Common myeloid progenitor, CD34-positive (primary cell): Measurements from ENCODE around the gene TTLL10.

Source experiments
- CTCF ChIA-PET: fragments of 350-600 bp; sonication (Branson Sonifier 250); formaldehyde crosslinking; loops from one replicate; lab custom pipeline; 2021; ENCODE audit warnings: antibody characterized with exemption; lab: Charles Lee
- POLR2A ChIA-PET: fragments of 350-600 bp; sonication (Branson Sonifier 250); formaldehyde crosslinking; loops from one replicate; lab custom pipeline; 2021; ENCODE audit warnings: antibody characterized with exemption; lab: Charles Lee
- DNase-seq, 3 donors: peaks; one replicate each; pipeline versions ENCODE4 v3.0.0 to v3.0.0-alpha.2; 2013
- H3K27ac ChIP-seq, 2 experiments: 1 replicate in 1 of 2; 2 replicates in 1 of 2; pipeline ENCODE4 v1.7.0; 2013; ENCODE audit warnings: inconsistent platforms in 2 of 2, low read length in 2 of 2, mild to moderate bottlenecking in 2 of 2, low read depth in 1 of 2, moderate library complexity in 1 of 2; ENCODE audit not compliant: severe bottlenecking in 2 of 2, insufficient read depth in 1 of 2, poor library complexity in 1 of 2
- H3K27me3 ChIP-seq, 5 experiments: replicated peaks in 2 of 5; 1 replicate in 3 of 5; 2 replicates in 2 of 5; pipeline versions ENCODE4 v1.6.1 to v1.7.0; 2013; ENCODE audit warnings: low read length in 4 of 5, mild to moderate bottlenecking in 2 of 5, moderate library complexity in 2 of 5, inconsistent platforms in 1 of 5; ENCODE audit not compliant: insufficient read depth in 5 of 5, control insufficient read depth in 4 of 5
- H3K36me3 ChIP-seq, 4 experiments: 1 replicate in 2 of 4; 2 replicates in 2 of 4; pipeline versions ENCODE4 v1.6.1 to v1.7.0; 2013; ENCODE audit warnings: low read length in 3 of 4, control low read depth in 1 of 4, mild to moderate bottlenecking in 1 of 4; ENCODE audit not compliant: control insufficient read depth in 4 of 4, insufficient read depth in 4 of 4
- H3K4me1 ChIP-seq, 4 experiments: 1 replicate in 3 of 4; 2 replicates in 1 of 4; pipeline versions ENCODE4 v1.6.1 to v1.7.1; 2013; ENCODE audit warnings: low read length in 3 of 4, mild to moderate bottlenecking in 3 of 4, control low read depth in 1 of 4, inconsistent platforms in 1 of 4, moderate library complexity in 1 of 4; ENCODE audit not compliant: control insufficient read depth in 4 of 4, insufficient read depth in 4 of 4; ENCODE audit errors: control extremely low read depth in 1 of 4
- H3K4me3 ChIP-seq, 7 experiments: 1 replicate in 4 of 7; 2 replicates in 3 of 7; pipeline versions ENCODE4 v1.5.1 to v1.7.0; 2013; ENCODE audit warnings: mild to moderate bottlenecking in 7 of 7, low read length in 6 of 7, moderate library complexity in 6 of 7, inconsistent platforms in 2 of 7, low read depth in 2 of 7, control low read depth in 1 of 7; ENCODE audit not compliant: insufficient read depth in 4 of 7, control insufficient read depth in 1 of 7; ENCODE audit errors: extremely low read depth in 1 of 7
- H3K9me3 ChIP-seq, 5 experiments: 1 replicate in 4 of 5; 2 replicates in 1 of 5; pipeline versions ENCODE4 v1.6.1 to v1.7.1; 2013; ENCODE audit warnings: low read length in 4 of 5, mild to moderate bottlenecking in 2 of 5, inconsistent platforms in 1 of 5, low read depth in 1 of 5, moderate library complexity in 1 of 5; ENCODE audit not compliant: control insufficient read depth in 4 of 5, insufficient read depth in 2 of 5; ENCODE audit errors: control extremely low read depth in 1 of 5
- WGBS: methylation state at CpG from one replicate; pipeline ENCODE4 v1.1.5; 2013; ENCODE audit not compliant: insufficient coverage; 5-methylcytosine and 5-hydroxymethylcytosine counted together

Gene TTLL10

GRCh38 chr1:1235016-1235744, 61.5 kb downstream of the TTLL10 start:
- WGBS = 96% methylated on average over 23 of the region's 27 CpGs
- ChIA-PET POLR2A (no interaction called here), CTCF (interaction anchor here (1.3 kb wide), 1 partner anchor 15 kb away, joined by 6 read pairs; no protein-coding TSS in a partner anchor)

GRCh38 chr1:1236176-1236763, 62.6 kb downstream of the TTLL10 start:
- peaks cover 0 to 18% (median 16%) of the 10 kb centered on the region in 4 experiments for H3K36me3 ChIP-seq

More at GRCh38 chr1:1235016-1235744, 61.5 kb downstream of the TTLL10 start:
- Histone ChIP-seq H3K36me3 (peaks cover 0 to 18% (median 16%) of the 10 kb centered on the region in 4 experiments), H3K27me3 (peaks cover 0 to 31% (median 0%) of the 10 kb centered on the region in 5 experiments), H3K4me1 (peaks cover 4 to 30% (median 26%) of the 10 kb centered on the region in 4 experiments), H3K4me3 (no peak overlapping the region), H3K9me3 (no peaks in the 10 kb centered on the region), H3K27ac (no peak overlapping the region)
- no peak for DNase-seq

DNA sequence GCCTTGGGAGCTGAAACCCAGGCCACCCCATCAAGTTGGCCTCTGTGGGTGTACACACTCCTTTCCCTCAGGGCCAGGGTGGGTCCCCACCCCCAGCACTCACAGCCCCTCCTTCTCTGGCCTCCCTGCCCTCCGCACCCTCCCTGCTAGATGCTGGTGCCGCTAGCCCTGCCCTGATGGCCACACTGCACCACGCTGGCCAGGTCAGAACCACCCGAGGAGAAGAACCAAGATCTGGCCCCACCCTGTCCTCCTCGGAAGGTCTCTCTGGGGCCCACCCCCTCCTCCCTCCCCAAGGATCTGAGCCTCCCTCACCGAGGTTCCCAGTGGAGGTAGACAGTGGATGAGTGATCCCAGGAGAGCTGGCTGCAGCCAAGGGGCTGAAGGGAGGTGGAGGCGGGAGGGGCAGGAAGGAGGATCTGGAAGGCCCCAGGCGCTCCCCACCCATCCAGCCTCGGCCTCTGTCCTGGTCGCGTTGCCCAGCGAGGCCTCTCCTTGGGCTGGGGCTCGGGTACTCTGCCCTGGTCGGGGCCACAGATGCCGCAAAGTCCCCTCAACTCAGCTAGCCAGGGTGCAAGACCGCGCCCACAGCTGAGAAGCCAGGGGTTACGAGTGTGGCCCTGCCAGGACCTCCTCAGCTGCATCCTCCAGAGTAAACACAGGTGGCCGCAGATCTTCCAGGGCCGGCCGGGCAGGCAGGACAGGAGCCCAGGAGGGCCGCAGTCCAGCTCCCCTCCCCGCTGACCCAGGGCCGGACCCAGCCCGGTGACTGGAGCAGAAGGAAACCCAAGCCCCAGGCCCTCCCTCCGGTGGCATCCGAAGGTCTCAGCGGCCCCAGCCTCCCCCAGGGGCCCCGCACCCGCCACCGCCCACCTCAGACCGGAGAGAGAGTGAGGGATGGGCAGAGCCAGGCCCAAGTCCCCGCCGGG, 63.5 kb downstream of the TTLL10 start:
- CTCF ChIA-PET = interaction anchor here (1.3 to 2.7 kb wide), 3 partner anchors 14 to 205 kb away, joined by 3 to 11 read pairs (median 3); no protein-coding TSS in a partner anchor
- 63% methylated on average over 29 of the region's 34 CpGs for WGBS
- H3K27ac ChIP-seq = no peak overlapping the region

More at GRCh38 chr1:1236176-1236763, 62.6 kb downstream of the TTLL10 start:
- ChIA-PET CTCF (interaction anchor here (1.3 to 2.7 kb wide), 3 partner anchors 15 to 204 kb away, joined by 3 to 11 read pairs (median 3); no protein-coding TSS in a partner anchor), POLR2A (no interaction called here)
- DNase-seq = no peak
- Histone ChIP-seq H3K9me3 (no peaks in the 10 kb centered on the region), H3K27ac (no peak overlapping the region), H3K27me3 (peaks cover 0 to 34% (median 0%) of the 10 kb centered on the region in 5 experiments), H3K4me3 (no peak overlapping the region), H3K4me1 (peaks cover 0 to 19% (median 16%) of the 10 kb centered on the region in 4 experiments)
- WGBS = 96% methylated on average over 19 of the region's 22 CpGs

GRCh38 chr1:1237874-1238701, 64.4 kb downstream of the TTLL10 start:
- DNase-seq = no peak
- WGBS = 74% methylated on average over 40 of the region's 48 CpGs
- Histone ChIP-seq H3K4me1 (peaks cover 0 to 11% (median 6%) of the 10 kb centered on the region in 4 experiments), H3K27me3 (peaks cover 0 to 34% (median 0%) of the 10 kb centered on the region in 5 experiments), H3K36me3 (peaks cover 0 to 18% (median 16%) of the 10 kb centered on the region in 4 experiments), H3K27ac (no peak overlapping the region), H3K4me3 (no peak overlapping the region), H3K9me3 (no peaks in the 10 kb centered on the region)
- ChIA-PET CTCF (interaction anchor here (1.1 to 2.7 kb wide), 3 partner anchors 13 to 115 kb away, joined by 3 to 11 read pairs (median 3); no protein-coding TSS in a partner anchor), POLR2A (no interaction called here)

More for the DNA sequence above, 63.5 kb downstream of the TTLL10 start:
- POLR2A ChIA-PET = no interaction called here
- Histone ChIP-seq H3K4me1 (peaks cover 0 to 19% (median 14%) of the 10 kb centered on the region in 4 experiments), H3K27me3 (peaks cover 0 to 34% (median 0%) of the 10 kb centered on the region in 5 experiments), H3K36me3 (peaks cover 0 to 18% (median 16%) of the 10 kb centered on the region in 4 experiments), H3K9me3 (no peaks in the 10 kb centered on the region), H3K4me3 (no peak overlapping the region)
- DNase-seq = no peak

- no peak for DNase-seq
- ChIA-PET POLR2A (no interaction called here), CTCF (interaction anchor here (1.0 to 2.7 kb wide), 4 partner anchors 13 to 117 kb away, joined by 3 to 11 read pairs (median 3); no protein-coding TSS in a partner anchor)
- 89% methylated on average over 14 of the region's 19 CpGs for WGBS
- peaks cover 0 to 34% (median 0%) of the 10 kb centered on the region in 5 experiments for H3K27me3 ChIP-seq
- no peaks in the 10 kb centered on the region for H3K9me3 ChIP-seq
- no peak overlapping the region for H3K4me3 ChIP-seq
- H3K36me3 ChIP-seq = peaks cover 0 to 15% (median 15%) of the 10 kb centered on the region in 4 experiments
- peaks cover 0 to 5% (median 1%) of the 10 kb centered on the region in 4 experiments for H3K4me1 ChIP-seq
- H3K27ac ChIP-seq = no peak overlapping the region
Observed at GRCh38 chr1:1238702-1239178, 65.1 kb downstream of the TTLL10 start.
